Activated CD8-positive, alpha-beta memory T cell treated with anti-CD3 and anti-CD28 coated beads for 48 hours (primary cell): ENCODE measurements around the gene SPG11.
"Not testable (repeated sequence)": the region's sequence is repeated elsewhere in the genome, so short reads cannot be mapped to it uniquely, and the experiment has no call there.

Experiments
- DNase-seq, 3 experiments: peaks; one replicate each; pipeline ENCODE4 v3.0.0-alpha.2; 2020; ENCODE audit warnings: low read depth in 2 of 3, low spot score in 2 of 3

The SPG11 gene

DNA sequence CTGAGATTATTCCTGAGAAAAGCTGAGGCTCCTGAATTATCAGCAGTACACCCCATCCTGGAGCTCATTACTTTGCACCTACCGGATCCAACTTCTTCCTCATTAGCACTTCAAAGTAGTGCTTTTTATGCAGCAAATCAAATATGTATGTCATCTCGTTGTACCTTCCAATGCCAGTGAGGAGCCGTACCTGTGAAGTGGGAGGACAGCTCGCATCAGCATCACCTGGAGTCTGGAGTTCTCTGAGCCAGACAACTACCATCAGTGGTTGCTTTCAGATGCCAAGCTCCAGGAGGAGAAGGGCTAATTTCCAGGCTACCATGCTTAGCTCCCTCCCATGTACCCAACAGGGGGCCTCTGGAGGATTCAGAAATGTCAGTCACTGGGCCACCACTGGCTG lies 94.1 kb downstream of the SPG11 start:
- DNase-seq = no peak

DNA sequence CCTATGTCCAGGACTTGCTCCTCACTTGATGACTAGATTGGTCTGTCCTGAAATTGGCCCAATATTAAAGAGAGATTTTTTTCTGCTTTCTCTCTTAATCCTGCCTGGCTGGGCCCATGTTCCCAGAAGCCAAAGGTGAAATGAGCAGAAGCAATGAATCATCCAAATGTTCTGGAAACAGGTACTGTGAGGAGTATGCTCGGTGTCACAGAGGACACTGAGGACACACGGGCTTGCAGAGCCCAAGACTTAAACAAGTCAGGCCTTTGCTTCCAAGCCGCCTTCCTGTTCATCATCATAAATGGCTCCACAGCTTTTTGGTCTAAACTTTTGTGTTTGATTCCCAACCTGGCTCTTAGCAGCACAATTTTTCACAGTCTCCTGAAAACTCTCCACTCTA lies 95.1 kb downstream of the SPG11 start:
- DNase-seq = no peak

- DNase-seq = no peak
These were observed 97.3 kb downstream of the SPG11 start for GRCh38 chr15:44566155-44566540.

GRCh38 chr15:44565387-44566154 lies 97.9 kb downstream of the SPG11 start:
- no peak for DNase-seq

GRCh38 chr15:44560926-44561325 lies 102.5 kb downstream of the SPG11 start:
- DNase-seq = not testable (repeated sequence)

DNA sequence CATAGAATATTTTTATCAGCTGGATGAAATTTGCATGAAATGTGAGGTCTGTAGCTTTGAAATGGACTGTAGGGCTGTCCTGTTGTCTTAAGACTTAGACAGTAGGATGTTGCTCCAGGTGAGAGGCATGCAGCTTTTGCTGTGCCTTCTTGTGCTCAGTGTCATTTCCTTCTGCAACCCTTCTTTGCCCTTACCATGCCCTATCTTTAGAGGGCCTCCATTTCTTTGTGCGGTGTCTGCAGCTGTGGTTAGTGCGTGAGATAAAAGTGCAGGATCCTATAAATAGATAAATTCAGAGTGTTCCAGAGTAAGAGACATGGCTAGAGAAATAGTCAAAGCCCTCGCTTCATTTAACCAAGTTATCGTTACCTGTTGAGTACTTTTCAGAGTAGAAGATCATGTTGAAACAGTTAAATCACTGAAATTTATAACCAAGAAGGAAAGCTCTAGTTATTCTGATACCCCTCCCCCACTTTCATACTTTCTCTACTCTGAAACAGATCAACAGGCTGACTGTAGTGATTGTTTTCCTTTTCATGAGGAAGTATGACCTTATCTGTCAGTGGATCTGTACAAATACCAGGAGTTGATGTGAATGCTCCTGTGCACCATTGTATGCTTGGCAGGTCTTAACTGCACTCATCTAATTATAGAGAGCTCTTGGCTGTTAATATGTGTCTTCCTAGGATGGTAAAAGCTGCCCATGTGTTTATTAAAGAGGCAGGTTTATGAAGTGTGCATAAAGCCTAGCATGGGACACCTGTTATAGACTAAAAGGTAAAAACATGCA lies 108.3 kb downstream of the SPG11 start:
- no peak for DNase-seq

- no peak for DNase-seq
These were observed 112.7 kb downstream of the SPG11 start for GRCh38 chr15:44550734-44551133.

- no peak for DNase-seq
These were observed 113.2 kb downstream of the SPG11 start for GRCh38 chr15:44550256-44550655.

DNA sequence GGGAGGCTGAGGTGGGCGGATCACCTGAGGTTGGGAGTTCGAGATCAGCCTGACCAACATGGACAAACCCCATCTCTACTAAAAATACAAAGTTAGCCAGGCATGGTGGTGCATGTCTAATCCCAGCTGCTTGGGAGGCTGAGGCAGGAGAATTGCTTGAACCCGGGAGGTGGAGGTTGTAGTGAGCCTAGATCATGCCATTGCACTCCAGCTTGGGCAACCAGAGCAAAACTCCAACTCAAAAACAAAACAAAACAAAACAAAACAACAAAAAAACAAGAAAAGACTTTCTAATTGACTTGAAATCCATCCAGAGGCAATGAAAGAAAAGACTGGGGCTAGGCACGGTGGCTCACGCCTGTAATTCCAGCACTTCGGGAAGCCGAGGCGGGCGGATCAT lies 114.3 kb downstream of the SPG11 start:
- not testable (repeated sequence) for DNase-seq

GRCh38 chr15:44545913-44546802 lies 117.3 kb downstream of the SPG11 start:
- DNase-seq = peak in 2 of 3 experiments; percentile 18 to 22

DNA sequence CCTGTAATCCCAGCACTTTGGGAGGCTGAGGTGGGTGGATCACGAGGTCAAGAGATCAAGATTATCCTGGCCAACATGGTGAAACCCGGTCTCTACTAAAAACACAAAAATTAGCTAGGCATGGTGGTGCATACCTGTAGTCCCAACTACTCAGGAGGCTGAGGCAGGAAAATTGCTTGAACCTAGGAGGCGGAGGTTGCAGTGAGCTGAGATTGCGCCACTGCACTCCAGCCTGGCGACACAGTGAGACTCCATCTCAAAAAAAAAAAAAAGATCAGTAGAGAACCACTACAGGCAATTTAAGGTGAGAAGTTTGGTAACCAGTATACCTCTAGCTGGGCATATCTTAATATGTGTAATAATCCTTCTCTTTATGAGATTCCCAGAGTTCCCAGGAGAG lies 118.7 kb downstream of the SPG11 start:
- not testable (repeated sequence) for DNase-seq

DNA sequence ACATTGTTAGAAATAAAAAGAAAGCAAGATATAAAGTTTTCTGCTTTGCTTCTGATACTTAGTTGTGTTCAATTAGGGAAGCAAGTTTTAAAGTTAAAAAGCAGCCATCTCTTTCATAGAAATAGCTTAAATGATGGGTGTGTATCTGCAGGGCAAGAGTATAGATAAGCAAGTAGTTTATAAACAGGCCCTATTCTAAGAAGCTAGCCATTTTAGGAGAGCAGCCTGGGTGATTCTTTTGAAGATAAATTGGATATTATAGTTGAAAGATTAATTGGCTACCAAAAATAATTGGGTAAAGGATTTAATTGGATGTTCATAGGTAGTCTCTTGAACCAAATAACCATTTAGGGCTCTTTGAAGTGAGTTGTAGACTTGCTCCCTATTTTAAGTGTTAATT lies 120.9 kb downstream of the SPG11 start:
- DNase-seq = no peak

DNA sequence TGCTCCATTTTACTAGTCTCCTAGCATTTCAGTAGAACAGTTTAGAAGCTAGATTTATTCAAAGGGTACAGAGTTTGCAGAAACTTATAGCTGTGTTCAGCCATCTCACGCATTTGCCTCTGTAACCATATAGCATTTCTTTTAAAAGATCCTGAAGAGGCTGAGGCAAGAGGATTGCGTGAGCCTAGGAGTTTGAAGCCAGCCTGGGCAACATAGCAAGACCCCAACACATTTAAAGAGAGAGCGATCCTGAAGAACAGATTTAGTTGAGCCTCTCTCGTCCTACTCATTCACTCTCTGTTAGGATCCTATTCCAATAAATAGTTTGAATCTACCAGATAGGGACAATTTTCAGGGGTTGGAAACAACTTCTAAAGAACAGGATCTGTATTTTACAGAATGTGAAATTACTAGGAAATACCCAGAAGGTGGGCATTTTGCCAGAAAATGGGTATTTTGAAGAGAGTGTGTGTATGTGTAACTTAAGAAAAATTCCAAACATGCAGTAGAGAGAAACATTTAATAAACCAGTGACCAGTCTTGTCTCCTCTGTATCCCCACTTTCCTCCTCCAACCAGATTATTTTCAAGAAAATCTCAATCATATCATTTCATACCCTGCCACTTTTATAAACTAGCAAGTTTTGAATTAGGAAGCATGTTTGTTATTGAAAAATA lies 122.0 kb downstream of the SPG11 start:
- DNase-seq = no peak

DNA sequence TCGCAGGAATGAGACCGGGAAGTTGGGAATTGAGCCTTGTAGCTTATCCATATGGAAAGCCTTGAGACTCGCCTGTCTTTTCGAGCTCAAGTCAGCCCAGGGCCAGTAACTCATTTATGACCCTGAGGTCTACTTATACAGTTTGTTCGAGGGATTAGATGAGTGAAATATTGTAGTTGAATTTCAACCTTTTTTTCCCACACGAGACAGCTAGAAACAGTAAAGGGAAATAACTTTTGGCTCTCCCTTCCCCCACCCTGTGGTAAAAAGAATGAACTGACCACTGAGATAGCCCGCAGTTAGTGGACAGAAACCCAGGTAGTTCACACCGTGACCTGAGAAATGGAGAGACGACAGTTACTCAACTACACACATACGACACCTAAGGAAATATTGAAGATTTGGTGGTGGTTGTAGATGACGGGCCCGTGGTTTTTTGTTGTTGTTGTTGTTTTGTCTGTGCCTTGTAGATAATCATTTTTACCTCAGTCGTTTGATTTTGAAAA lies 125.7 kb downstream of the SPG11 start:
- DNase-seq = no peak

GRCh38 chr15:44536962-44537734 lies 126.3 kb downstream of the SPG11 start, which contains the start of gene EIF3J:
Gene EIF3J (plus strand): TSS chr15:44537147. CDS start chr15:44537195, 48 bp downstream.
- peak in 2 of 3 experiments; percentile 87 to 92 for DNase-seq

DNA sequence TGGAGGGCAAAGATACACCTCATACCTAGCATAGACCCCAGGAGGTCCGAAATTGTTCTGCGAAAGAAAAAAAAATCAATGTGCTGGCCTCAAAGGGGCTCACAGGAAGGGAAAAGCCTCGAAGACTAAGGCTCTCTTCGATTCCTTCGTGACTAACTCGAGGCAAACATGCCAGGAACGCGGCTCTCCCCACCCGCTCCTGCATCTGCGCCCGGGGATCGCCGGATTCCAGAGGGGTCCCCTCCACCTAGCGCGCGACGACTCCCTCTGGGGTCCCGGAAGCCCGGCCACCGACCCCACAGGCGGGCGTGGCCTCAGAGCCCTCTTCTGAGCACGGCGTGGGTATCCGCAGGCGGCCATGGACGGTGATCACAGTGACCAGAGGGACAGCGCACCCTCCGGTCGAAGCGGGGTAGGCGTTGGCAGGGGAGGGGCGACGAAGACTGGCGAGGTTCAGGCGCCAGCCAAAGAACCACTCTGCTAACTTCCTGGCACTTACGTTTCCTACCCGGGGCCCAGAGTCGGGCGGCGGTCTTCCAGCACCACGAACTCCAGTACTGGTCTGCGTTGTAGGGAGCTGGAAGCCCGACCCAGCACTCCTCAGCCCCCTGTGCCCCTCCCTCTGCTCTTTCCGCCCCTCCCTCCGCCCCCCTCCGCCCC lies 127.0 kb downstream of the SPG11 start:
- DNase-seq = peak in 2 of 3 experiments; percentile 36 to 83

GRCh38 chr15:44535523-44536301 lies 127.8 kb downstream of the SPG11 start:
- DNase-seq = no peak

GRCh38 chr15:44535092-44535491 lies 128.4 kb downstream of the SPG11 start:
- DNase-seq = no peak
